HT-29 (cell line): ENCODE data around the gene CCDC8. TPM values are rescaled to one million over a fixed set of nuclear protein-coding genes. Genes with fewer than 3 reads are reported as not detected.
"Not testable (repeated sequence)": the region's sequence is repeated elsewhere in the genome, so short reads cannot be mapped to it uniquely, and the experiment has no call there.

Experiments used
- DNase-seq: peaks from one replicate; pipeline ENCODE4 v3.0.0-alpha.2; 2015; ENCODE audit warnings: low spot score
- total RNA-seq: library from RNA; depleted of rRNA; stranded (reverse); fragments of >200 nt; shearing (Covaris generic); gene quantifications from 2 replicates; pipeline ENCODE4 v1.2.3, GENCODE V29; 2014; rRNA removed

Gene CCDC8, protein sequence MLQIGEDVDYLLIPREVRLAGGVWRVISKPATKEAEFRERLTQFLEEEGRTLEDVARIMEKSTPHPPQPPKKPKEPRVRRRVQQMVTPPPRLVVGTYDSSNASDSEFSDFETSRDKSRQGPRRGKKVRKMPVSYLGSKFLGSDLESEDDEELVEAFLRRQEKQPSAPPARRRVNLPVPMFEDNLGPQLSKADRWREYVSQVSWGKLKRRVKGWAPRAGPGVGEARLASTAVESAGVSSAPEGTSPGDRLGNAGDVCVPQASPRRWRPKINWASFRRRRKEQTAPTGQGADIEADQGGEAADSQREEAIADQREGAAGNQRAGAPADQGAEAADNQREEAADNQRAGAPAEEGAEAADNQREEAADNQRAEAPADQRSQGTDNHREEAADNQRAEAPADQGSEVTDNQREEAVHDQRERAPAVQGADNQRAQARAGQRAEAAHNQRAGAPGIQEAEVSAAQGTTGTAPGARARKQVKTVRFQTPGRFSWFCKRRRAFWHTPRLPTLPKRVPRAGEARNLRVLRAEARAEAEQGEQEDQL
- not detected in 2 replicates for total RNA-seq

- no peak for DNase-seq
Measured at GRCh38 chr19:46413262-46414031, at the start of gene CCDC8. CCDC8 (minus strand) TSS chr19:46413564; CDS start chr19:46412810, 754 bp downstream.

- no peak for DNase-seq
Measured at GRCh38 chr19:46461537-46461936, 48.2 kb upstream of the CCDC8 start.

GRCh38 chr19:46460981-46461380 lies 47.6 kb upstream of the CCDC8 start:
- DNase-seq: no peak

- no peak for DNase-seq
Measured at GRCh38 chr19:46460055-46460454, 46.7 kb upstream of the CCDC8 start.

DNA sequence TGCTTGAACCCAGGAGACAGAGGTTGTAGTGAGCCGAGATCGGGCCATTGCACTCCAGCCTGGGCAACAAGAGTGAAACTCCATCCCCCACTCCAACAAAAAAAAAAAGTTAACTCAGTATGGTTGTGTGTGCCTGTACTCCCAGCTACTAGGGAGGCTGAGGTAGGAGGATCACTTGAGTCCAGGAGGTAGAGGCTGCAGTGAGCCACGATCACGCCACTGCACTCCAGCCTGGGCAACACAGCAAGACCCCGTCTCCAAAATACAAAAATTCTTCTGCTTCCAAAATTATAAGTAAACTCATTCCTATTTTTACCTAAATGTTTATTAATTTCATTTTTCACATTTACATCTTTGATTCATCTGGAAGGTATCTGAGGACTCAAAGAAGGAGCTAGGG lies 43.6 kb upstream of the CCDC8 start:
- DNase-seq: no peak

DNA sequence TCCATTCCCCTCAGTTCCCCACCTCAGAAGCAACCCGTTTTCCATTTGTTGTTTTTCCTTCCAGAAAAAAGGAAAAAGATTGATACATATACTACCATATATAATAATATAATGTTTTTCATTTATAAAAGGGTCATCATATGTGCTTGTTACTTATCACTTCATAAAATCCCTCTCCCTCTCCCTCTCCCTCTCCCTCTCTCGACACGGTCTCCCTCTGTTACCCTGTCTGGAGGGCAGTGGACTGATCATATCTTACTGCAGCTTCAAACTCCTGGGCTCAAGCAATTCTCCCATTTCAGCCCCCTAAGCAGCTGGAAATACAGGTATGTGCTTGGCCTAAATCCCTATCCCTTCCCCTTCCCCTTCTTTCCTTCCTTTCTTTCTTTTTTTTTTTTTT lies 40.9 kb upstream of the CCDC8 start:
- no peak for DNase-seq

DNA sequence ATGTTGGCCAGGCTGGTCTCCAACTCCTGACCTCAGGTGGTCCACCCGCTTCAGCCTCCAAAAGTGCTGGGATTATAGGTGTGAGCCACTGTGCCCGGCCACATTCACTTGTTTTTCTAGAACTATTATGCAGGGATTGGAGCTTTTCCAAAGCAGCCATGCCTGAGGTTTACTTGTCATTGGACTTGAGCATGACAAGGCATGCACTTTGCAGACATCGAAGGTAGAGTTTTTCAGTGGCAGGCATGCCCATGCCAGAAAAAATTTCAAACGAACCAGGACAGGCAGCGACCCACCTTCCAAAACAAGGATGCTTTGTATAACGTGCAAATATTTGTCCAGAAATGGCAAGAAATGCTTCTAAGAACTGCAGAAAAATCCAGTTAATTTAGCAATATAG lies 40.3 kb upstream of the CCDC8 start:
- DNase-seq: no peak

DNA sequence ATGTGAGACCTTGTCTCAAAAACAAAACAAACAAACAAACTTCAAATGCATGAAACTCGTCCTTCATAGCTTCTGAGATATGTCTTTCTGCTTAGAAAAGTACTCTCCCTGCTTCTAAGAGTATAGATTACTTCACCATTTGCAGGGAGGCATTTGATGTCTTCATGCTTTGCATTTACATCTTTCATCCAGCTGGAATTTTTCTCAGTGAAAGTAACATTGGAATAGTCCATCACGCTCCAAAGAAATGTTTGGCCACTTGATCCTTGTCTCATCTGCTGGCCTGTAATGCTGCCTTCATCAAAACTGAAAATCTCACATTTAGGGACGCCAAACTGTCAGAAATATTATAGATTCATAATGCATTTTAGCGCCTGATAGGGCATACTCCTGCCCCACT lies 38.8 kb upstream of the CCDC8 start:
- DNase-seq: no peak

DNA sequence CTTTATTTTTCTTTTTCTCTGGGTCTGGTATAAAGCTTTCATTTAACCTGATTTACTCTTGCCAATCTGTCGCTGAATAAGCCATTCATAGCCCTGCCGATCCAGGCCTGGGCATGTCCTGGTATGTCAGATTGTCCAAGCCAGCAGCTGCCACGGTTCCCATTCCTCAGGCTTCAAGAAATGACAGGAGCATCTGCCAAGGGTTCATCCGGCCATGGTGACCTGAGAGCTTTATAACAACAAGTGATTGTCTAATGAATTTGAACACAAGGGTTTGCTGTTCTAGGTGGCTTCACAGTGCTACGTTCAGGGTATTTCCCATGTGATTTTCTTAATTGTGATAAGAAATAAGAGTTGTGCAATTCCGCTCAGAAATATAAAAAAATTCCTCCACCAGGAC lies 38.0 kb upstream of the CCDC8 start:
- DNase-seq: no peak

DNA sequence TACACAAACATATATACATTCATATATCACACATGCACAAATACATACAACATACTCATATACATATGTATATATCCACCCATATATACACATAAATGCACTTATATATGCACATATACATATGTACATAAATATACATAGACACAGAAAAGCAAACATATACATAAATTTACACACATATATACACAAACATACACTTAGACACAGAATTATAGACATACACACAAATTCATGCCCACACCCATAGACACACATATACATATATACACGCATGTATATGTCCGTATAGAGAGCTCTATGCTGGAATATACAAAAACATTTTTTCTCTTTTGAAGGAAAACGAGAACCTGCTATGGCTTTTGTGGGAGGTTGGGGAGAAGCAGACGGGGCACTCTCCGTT lies 37.4 kb upstream of the CCDC8 start:
- no peak for DNase-seq

GRCh38 chr19:46449228-46449627 lies 35.9 kb upstream of the CCDC8 start:
- no peak for DNase-seq

DNA sequence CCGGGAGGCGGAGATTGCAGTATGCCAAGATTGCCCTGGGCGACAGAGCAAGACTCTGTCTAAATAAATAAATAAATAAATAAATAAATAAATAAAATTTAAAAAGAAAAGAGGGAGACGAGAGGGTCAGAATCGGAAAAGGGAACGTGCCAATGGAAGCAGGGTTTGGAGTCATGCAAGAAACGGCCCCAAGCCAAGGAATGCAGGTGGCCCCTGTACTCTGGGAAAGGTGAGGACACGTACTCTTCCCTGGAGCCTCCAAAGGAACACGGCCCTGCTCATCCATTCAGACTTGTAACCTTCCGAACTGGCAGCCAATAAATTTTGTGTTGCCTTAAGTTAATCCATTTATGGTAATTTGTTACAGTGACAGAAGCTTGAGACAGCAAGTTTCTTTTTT lies 35.2 kb upstream of the CCDC8 start:
- DNase-seq: no peak

- no peak for DNase-seq
Measured at GRCh38 chr19:46447824-46448223, 34.5 kb upstream of the CCDC8 start.

DNA sequence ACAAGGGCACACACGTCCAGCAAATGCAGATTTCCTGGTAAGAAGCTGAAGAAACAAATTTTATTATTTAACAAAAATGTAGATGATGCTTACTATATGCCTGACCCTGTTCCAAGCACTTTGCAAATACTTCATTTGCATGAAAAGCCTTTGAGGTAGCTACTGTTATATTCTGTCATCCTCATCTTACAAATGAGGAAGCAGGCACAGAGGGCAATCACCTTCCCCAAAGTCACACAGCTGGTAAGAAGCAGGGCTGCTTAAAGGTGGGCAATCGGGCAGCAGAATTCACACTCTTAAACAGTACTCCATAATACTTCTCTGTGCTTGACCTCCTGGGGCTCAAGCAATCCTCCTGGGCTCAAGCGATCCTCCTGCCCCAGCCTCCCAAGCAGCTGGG lies 33.6 kb upstream of the CCDC8 start:
- DNase-seq: no peak

DNA sequence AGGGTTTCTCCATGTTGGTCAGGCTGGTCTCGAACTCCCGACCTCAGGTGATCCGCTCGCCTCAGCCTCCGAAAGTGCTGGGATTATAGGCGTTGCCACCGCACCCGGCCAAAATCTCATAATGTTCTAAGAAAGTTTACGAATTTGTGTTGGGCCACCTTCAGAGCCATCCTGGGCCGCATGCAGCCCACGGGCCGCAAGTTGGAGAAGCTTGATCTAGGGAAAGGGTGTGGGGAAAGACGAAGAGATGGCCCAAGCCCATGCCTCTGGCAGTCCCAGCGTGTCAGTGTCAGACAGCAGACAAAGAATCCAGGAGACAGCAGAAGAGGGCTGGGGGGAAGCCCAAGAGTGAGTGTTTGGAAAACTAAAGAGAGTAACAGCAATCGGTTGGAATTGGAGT lies 32.7 kb upstream of the CCDC8 start:
- no peak for DNase-seq

GRCh38 chr19:46442808-46443450 lies 29.6 kb upstream of the CCDC8 start:
- DNase-seq: no peak

DNA sequence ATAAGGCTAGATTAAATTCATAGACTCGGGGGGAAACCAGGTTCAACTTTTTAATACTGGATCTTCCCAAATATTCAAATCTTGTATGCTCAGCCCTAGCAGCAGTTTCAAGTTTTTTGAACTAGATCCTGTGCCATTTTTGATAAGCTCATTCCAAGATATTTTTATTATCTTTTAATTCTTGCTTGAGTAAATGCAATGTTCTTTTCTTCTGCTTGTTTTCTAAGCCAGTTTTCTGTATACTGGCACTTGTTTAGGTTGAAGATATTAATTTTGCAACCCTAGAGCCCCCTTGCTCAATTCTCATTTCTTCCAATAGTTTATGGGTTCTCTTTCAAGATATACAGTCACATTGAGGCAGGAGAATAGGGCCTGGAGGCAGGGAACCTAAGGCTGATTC lies 28.5 kb upstream of the CCDC8 start:
- DNase-seq: no peak

DNA sequence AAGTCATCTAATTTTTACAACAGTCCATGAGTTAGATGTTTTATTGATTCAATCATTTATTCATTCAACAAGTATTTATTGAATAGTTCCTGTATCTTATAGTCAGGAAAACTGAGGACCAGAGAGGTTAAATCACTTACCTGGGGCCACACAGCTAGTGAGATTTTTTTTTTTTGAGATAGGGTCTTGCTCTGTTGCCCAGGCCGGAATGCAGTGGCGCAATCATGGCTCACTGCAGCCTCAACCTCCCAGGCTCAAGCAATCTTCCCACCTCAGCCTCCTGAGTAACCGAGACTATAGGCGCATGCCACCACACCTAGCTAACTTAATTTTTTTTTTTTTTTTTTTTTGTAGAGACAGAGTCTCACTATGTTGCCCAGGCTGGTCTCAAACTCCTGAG lies 22.3 kb upstream of the CCDC8 start:
- not testable (repeated sequence) for DNase-seq

DNA sequence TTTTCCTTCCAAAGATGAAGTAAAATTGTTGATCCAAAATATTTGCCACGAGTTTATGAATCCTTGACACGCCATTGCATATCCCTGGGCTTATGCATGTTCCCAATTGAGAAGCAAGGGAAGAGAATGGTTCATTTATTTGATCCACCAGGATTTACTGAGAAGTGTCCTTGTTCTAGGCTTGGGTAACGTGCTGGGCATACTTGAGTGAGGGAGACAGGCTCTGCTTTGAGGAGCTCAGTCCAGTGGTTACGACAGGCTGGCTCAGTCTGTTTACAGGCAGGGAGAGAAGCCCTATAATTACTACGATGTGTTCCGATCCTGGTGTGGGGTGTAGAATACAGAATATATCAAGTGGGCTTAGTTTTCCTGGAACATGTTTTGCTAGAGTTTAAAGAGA lies 21.6 kb upstream of the CCDC8 start:
- no peak for DNase-seq

DNA sequence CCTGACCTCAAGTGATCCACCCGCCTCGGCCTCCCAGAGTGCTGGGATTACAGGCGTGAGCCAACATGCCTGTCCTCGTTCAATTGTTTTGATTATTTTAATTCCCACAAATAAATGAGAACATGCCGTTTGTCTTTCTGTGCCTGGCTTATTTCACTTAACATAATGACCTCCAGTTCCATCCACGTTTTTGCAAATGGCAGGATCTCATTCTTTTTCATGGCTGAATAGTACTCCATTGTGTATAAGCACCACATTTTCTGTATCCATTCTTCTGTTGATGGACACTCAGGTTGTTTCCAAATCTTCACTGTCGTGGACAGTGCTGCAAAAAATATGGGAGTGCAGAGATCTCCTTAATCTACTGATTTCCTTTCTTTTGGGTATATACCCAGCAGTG lies 20.1 kb upstream of the CCDC8 start:
- not testable (repeated sequence) for DNase-seq

DNA sequence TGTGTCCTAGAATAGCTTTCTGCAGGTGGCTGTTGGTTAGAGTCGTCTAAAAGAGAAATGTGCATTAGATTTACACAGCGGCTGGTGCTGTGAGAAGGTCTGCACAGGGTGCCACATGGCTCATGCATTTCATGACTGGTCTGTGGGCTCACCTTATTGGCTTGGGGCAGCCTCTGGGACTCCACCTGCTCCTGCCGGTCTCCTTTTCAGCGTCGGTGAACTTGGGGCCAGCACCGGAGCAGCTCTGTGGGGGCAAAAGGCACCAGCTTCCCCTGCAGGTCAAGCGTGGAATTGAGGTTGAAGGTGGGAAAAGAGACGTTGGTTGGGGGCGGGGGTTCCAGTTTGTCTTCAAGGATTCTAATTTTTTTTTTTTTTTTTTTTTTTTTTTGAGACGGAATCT lies 18.5 kb upstream of the CCDC8 start:
- no peak for DNase-seq

- DNase-seq: no peak
Measured at GRCh38 chr19:46429999-46430398, 16.6 kb upstream of the CCDC8 start.
